ENCODE measurements around the gene DCP1B. TPM values are rescaled to one million over a fixed set of nuclear protein-coding genes. Genes with fewer than 3 reads are reported as not detected.

Gene DCP1B
- polyA plus RNA-seq, 1 donor from 2014 or later = 12.5 TPM

DNA sequence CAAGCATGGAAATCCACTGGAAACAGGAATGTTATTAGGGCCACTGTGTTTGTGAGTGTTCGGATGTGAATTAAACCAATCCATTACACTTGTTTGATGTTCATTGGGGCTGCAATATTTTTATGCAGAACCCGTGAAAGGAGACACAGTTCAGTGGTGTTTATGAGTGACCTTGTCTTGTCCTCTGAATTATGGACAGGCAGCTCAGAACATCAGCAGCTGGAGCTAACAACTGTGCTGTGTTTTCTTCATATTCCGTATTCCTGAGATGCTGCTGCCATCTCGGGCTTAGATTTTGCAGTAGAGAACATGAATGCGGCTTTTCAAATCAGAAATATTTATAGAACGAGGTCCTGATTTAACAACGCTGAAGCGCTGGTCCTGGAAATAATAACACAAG, 28.2 kb upstream of the DCP1B start:
- Histone ChIP-seq H3K27ac (ENCODE audit: low read length) (no peak overlapping the region), H3K4me2 (ENCODE audit: low read length) (no peak overlapping the region), H3K4me3 (ENCODE audit: low read length) (no peak overlapping the region), H3K9me3 (ENCODE audit: low read length) (no peaks in the 10 kb centered on the region), H3F3A (ENCODE audit: insufficient read depth, low read length, poor library complexity, severe bottlenecking) (no peaks in the 10 kb centered on the region), H3K27me3 (ENCODE audit: insufficient read depth, low read depth, low read length) (no peaks in the 10 kb centered on the region), H3K36me3 (ENCODE audit: insufficient read depth, low read length) (no peaks in the 10 kb centered on the region), H3K9me2 (ENCODE audit: insufficient read depth, low read length) (no peaks in the 10 kb centered on the region), H3K79me2 (replicated peaks; ENCODE audit: insufficient read depth, low read length) (no peaks in the 10 kb centered on the region), H2AFZ (ENCODE audit: low read depth, low read length) (no peak overlapping the region), H3K9ac (ENCODE audit: low read length) (no peak overlapping the region), H4K20me1 (ENCODE audit: insufficient read depth) (no peaks in the 10 kb centered on the region)
- TF ChIP-seq RAD21 (conservative IDR thresholded peaks at IDR 0.05) (no peak), POLR2AphosphoS5 (IDR thresholded peaks at IDR 0.05) (no peak), SMC3 (conservative IDR thresholded peaks at IDR 0.05; ENCODE audit: poor library complexity) (no peak), EP300 (conservative IDR thresholded peaks at IDR 0.05; ENCODE audit: poor library complexity, severe bottlenecking) (no peak), MXI1 (conservative IDR thresholded peaks at IDR 0.05; ENCODE audit: poor library complexity, severe bottlenecking) (no peak), TAF1 (IDR thresholded peaks at IDR 0.05; ENCODE audit: low read depth) (no peak), EZH2 (IDR thresholded peaks at IDR 0.05; ENCODE audit: borderline replicate concordance, insufficient read depth, low read length, poor library complexity, severe bottlenecking) (no peak)
- TF ChIP-seq, protein P1, sequence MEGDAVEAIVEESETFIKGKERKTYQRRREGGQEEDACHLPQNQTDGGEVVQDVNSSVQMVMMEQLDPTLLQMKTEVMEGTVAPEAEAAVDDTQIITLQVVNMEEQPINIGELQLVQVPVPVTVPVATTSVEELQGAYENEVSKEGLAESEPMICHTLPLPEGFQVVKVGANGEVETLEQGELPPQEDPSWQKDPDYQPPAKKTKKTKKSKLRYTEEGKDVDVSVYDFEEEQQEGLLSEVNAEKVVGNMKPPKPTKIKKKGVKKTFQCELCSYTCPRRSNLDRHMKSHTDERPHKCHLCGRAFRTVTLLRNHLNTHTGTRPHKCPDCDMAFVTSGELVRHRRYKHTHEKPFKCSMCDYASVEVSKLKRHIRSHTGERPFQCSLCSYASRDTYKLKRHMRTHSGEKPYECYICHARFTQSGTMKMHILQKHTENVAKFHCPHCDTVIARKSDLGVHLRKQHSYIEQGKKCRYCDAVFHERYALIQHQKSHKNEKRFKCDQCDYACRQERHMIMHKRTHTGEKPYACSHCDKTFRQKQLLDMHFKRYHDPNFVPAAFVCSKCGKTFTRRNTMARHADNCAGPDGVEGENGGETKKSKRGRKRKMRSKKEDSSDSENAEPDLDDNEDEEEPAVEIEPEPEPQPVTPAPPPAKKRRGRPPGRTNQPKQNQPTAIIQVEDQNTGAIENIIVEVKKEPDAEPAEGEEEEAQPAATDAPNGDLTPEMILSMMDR (IDR thresholded peaks at IDR 0.05; ENCODE audit: poor library complexity, severe bottlenecking) = no peak
- TF ChIP-seq, protein P2, sequence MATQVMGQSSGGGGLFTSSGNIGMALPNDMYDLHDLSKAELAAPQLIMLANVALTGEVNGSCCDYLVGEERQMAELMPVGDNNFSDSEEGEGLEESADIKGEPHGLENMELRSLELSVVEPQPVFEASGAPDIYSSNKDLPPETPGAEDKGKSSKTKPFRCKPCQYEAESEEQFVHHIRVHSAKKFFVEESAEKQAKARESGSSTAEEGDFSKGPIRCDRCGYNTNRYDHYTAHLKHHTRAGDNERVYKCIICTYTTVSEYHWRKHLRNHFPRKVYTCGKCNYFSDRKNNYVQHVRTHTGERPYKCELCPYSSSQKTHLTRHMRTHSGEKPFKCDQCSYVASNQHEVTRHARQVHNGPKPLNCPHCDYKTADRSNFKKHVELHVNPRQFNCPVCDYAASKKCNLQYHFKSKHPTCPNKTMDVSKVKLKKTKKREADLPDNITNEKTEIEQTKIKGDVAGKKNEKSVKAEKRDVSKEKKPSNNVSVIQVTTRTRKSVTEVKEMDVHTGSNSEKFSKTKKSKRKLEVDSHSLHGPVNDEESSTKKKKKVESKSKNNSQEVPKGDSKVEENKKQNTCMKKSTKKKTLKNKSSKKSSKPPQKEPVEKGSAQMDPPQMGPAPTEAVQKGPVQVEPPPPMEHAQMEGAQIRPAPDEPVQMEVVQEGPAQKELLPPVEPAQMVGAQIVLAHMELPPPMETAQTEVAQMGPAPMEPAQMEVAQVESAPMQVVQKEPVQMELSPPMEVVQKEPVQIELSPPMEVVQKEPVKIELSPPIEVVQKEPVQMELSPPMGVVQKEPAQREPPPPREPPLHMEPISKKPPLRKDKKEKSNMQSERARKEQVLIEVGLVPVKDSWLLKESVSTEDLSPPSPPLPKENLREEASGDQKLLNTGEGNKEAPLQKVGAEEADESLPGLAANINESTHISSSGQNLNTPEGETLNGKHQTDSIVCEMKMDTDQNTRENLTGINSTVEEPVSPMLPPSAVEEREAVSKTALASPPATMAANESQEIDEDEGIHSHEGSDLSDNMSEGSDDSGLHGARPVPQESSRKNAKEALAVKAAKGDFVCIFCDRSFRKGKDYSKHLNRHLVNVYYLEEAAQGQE (IDR thresholded peaks at IDR 0.05; ENCODE audit: borderline replicate concordance) = no peak

DNA sequence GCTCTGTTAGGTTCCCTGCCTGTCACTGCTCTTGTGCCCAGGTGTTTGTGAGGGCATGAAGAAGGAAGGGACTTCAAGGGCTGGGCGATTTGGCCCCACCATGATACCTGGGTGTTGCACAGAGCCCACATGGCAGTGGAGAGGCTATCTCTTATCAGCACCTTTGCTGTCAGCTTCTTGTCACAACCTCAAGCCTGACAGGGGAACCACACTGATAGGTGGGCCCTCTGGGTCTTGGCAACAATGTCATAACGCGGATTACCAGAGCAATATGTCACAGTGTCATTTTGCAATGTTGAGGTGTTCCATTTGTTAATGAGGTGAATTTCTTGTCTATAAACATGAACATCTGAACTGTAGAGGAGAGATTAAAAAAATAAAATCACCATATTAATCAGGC, 25.6 kb upstream of the DCP1B start:
- H3K4me3 ChIP-seq (ENCODE audit: low read length) = no peak overlapping the region
- no peak overlapping the region for H3K4me2 ChIP-seq (ENCODE audit: low read length)
- no peaks in the 10 kb centered on the region for H3K79me2 ChIP-seq (replicated peaks; ENCODE audit: insufficient read depth, low read length)
- H4K20me1 ChIP-seq (ENCODE audit: insufficient read depth) = no peaks in the 10 kb centered on the region
- no peaks in the 10 kb centered on the region for H3F3A ChIP-seq (ENCODE audit: insufficient read depth, low read length, poor library complexity, severe bottlenecking)
- H2AFZ ChIP-seq (ENCODE audit: low read depth, low read length) = no peak overlapping the region
- H3K27ac ChIP-seq (ENCODE audit: low read length) = no peak overlapping the region
- H3K36me3 ChIP-seq (ENCODE audit: insufficient read depth, low read length) = no peaks in the 10 kb centered on the region
- TF ChIP-seq TAF1 (IDR thresholded peaks at IDR 0.05; ENCODE audit: low read depth) (no peak), POLR2AphosphoS5 (IDR thresholded peaks at IDR 0.05) (no peak), RAD21 (conservative IDR thresholded peaks at IDR 0.05) (no peak), MXI1 (conservative IDR thresholded peaks at IDR 0.05; ENCODE audit: poor library complexity, severe bottlenecking) (no peak), EP300 (conservative IDR thresholded peaks at IDR 0.05; ENCODE audit: poor library complexity, severe bottlenecking) (no peak), SMC3 (conservative IDR thresholded peaks at IDR 0.05; ENCODE audit: poor library complexity) (no peak), EZH2 (IDR thresholded peaks at IDR 0.05; ENCODE audit: borderline replicate concordance, insufficient read depth, low read length, poor library complexity, severe bottlenecking) (no peak)
- TF ChIP-seq, protein P2 (IDR thresholded peaks at IDR 0.05; ENCODE audit: borderline replicate concordance) = no peak
- TF ChIP-seq, protein P1 (IDR thresholded peaks at IDR 0.05; ENCODE audit: poor library complexity, severe bottlenecking) = no peak
- no peaks in the 10 kb centered on the region for H3K27me3 ChIP-seq (ENCODE audit: insufficient read depth, low read depth, low read length)
- H3K9ac ChIP-seq (ENCODE audit: low read length) = no peak overlapping the region
- no peaks in the 10 kb centered on the region for H3K9me2 ChIP-seq (ENCODE audit: insufficient read depth, low read length)
- no peaks in the 10 kb centered on the region for H3K9me3 ChIP-seq (ENCODE audit: low read length)

Measured in neural cell (in vitro differentiated cells).